CD4-positive, CD25-positive, alpha-beta regulatory T cell (primary cell): ENCODE results near the gene TCP10L. TPM values are rescaled to one million over a fixed set of nuclear protein-coding genes. Genes with fewer than 3 reads are reported as not detected.
A peak's percentile ranks its signal among the peaks of the same experiment; 100 is the strongest.
"Not testable (repeated sequence)": the region's sequence is repeated elsewhere in the genome, so short reads cannot be mapped to it uniquely, and the experiment has no call there.

Experiments
- ATAC-seq, 2 donors: fragments of 150-1000 bp; cut with Tn5 transposase; one replicate each; pipeline ENCODE4 v1.10.0; 2021; ENCODE audit warnings: low read depth in 2 of 2, moderate number of reproducible peaks in 2 of 2, moderate library complexity in 1 of 2
- DNase-seq, 3 donors: peaks; one replicate each; pipeline versions ENCODE4 v3.0.0 to v3.0.0-alpha.2; 2012 to 2022; ENCODE audit warnings: mixed read lengths in 1 of 3
- H3K27ac ChIP-seq: one replicate; pipeline ENCODE4 v1.7.0; 2013; ENCODE audit warnings: mild to moderate bottlenecking, low read length; ENCODE audit not compliant: insufficient read depth, poor library complexity, severe bottlenecking
- H3K27me3 ChIP-seq: one replicate; pipeline ENCODE4 v1.7.0; 2013; ENCODE audit warnings: low read length; ENCODE audit not compliant: control insufficient read depth, insufficient read depth
- H3K36me3 ChIP-seq: one replicate; pipeline ENCODE4 v1.7.0; 2013; ENCODE audit warnings: mild to moderate bottlenecking, low read length, moderate library complexity; ENCODE audit not compliant: control insufficient read depth, insufficient read depth
- H3K4me1 ChIP-seq: 2 replicates; pipeline ENCODE4 v1.7.0; 2013; ENCODE audit warnings: mild to moderate bottlenecking, low read length; ENCODE audit not compliant: insufficient read depth, control insufficient read depth, poor library complexity, severe bottlenecking
- H3K4me3 ChIP-seq: one replicate; pipeline ENCODE4 v1.7.0; 2013; ENCODE audit warnings: low read depth, mild to moderate bottlenecking, low read length, moderate library complexity
- H3K9me3 ChIP-seq, 2 experiments: 1 replicate in 1 of 2; 2 replicates in 1 of 2; pipeline ENCODE4 v1.7.0; 2013; ENCODE audit warnings: low read length in 2 of 2, mild to moderate bottlenecking in 1 of 2, moderate library complexity in 1 of 2; ENCODE audit not compliant: control insufficient read depth in 2 of 2
- H3K27ac Mint-ChIP-seq, 3 donors: one replicate each; pipeline ENCODE4 v1.8.0; 2020 to 2022; ENCODE audit warnings: mild to moderate bottlenecking in 3 of 3, mixed read lengths in 3 of 3, moderate library complexity in 2 of 3
- H3K27me3 Mint-ChIP-seq: one replicate; pipeline ENCODE4 v1.8.0; 2022; ENCODE audit warnings: mild to moderate bottlenecking, mixed read lengths
- H3K36me3 Mint-ChIP-seq: one replicate; pipeline ENCODE4 v1.8.0; 2020; ENCODE audit warnings: mixed read lengths
- H3K4me1 Mint-ChIP-seq, 4 donors: one replicate each; pipeline ENCODE4 v1.8.0; 2020 to 2022; ENCODE audit warnings: mixed read lengths in 4 of 4, mild to moderate bottlenecking in 1 of 4
- H3K4me3 Mint-ChIP-seq, 4 donors: one replicate each; pipeline ENCODE4 v1.8.0; 2020 to 2022; ENCODE audit warnings: mild to moderate bottlenecking in 4 of 4, mixed read lengths in 4 of 4, moderate library complexity in 3 of 4
- H3K9me3 Mint-ChIP-seq, 7 donors: one replicate each; pipeline ENCODE4 v1.8.0; 2020 to 2022; ENCODE audit warnings: mixed read lengths in 7 of 7, mild to moderate bottlenecking in 3 of 7, moderate library complexity in 2 of 7
- polyA plus RNA-seq, 4 donors: library from polyadenylated mRNA; unstranded; fragments of 300-500 nt; fragmentation: Illumina TruSeq; gene quantifications; one replicate each; pipeline ENCODE4 v1.2.3, GENCODE V29; 2021
- total RNA-seq: library from RNA; stranded (reverse); gene quantifications from one replicate; pipeline ENCODE4 v1.2.3, GENCODE V29; 2022

Gene TCP10L
- total and polyA plus RNA-seq, 5 donors from 2014 or later, result 0.27 to 1.1 (median 0.39) TPM

DNA sequence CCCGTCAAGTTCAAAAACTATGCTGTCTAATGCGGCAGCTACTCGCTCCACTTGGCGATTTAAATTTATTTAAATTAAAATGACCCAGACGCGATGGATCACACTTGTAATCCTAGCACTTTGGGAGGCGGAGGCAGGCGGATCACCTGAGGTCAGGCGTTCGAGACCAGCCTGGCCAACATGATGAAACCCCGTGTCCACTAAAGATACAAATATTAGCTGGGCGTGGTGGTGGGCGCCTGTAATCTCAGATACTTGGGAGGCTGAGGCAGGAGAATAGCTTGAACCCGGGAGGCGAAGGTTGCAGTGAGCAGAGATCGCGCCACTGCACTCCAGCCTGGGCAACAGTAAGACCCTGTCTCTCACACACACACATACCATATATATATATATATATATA is 25.6 kb upstream of the TCP10L start:
- ATAC-seq, H3K4me3 ChIP-seq, H3K27me3 ChIP-seq, H3K27ac Mint-ChIP-seq, H3K9me3 ChIP-seq, H3K9me3 Mint-ChIP-seq, DNase-seq, H3K27ac ChIP-seq, H3K27me3 Mint-ChIP-seq: not testable (repeated sequence)
- Mint-ChIP-seq H3K36me3 (peaks cover 20% of the 10 kb centered on the region), H3K4me1 (peaks cover 10 to 35% (median 22%) of the 10 kb centered on the region in 4 donors), H3K4me3 (peak overlapping the region in 3 of 4 donors; percentile 33 to 100 (median 46))
- H3K36me3 ChIP-seq, result peaks cover 29% of the 10 kb centered on the region
- H3K4me1 ChIP-seq, result peaks cover 29% of the 10 kb centered on the region

DNA sequence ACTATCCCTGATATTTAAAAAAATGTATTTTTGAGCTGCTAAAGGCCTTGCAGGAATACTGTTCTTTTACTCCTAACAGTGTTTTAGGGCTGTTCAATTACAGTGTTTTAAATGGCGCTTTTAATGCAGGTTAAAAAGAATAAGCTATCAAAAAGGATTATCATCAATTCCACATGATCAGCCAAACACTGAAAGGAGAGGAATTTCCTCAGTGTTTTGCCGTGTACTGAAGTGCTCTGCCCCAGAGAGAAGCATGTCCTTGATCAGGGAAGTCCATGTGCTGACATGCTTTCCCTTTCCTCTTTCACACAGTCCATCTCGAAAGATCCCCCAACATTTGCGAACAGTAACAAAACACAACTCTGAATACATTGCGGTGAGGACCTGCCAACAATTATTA is 23.5 kb upstream of the TCP10L start:
- Histone ChIP-seq H3K27me3 (no peaks in the 10 kb centered on the region), H3K4me1 (peaks cover 29% of the 10 kb centered on the region), H3K27ac (no peak overlapping the region), H3K9me3 (no peaks in the 10 kb centered on the region), H3K36me3 (peaks cover 49% of the 10 kb centered on the region), H3K4me3 (no peak overlapping the region)
- Mint-ChIP-seq H3K27me3 (peaks cover 4% of the 10 kb centered on the region), H3K9me3 (no peaks in the 10 kb centered on the region), H3K36me3 (peaks cover 36% of the 10 kb centered on the region), H3K4me1 (peaks cover 10 to 37% (median 25%) of the 10 kb centered on the region in 4 donors), H3K4me3 (peak overlapping the region in 3 of 4 donors; percentile 22 to 70 (median 64)), H3K27ac (no peak overlapping the region)
- ATAC-seq (no peak), DNase-seq (no peak)

- Histone ChIP-seq H3K4me3 (no peak overlapping the region), H3K36me3 (peaks cover 70% of the 10 kb centered on the region), H3K4me1 (peaks cover 5% of the 10 kb centered on the region), H3K27me3 (no peaks in the 10 kb centered on the region), H3K9me3 (no peaks in the 10 kb centered on the region), H3K27ac (no peak overlapping the region)
- Mint-ChIP-seq H3K27ac (no peak overlapping the region), H3K4me3 (peak overlapping the region in 1 of 4 donors; percentile 72), H3K4me1 (peaks cover 12 to 20% (median 19%) of the 10 kb centered on the region in 4 donors), H3K27me3 (no peaks in the 10 kb centered on the region), H3K36me3 (peaks cover 56% of the 10 kb centered on the region), H3K9me3 (no peaks in the 10 kb centered on the region)
- ATAC-seq (no peak), DNase-seq (no peak)
These were observed 20.1 kb upstream of the TCP10L start for GRCh38 chr21:32605469-32605868.

DNA sequence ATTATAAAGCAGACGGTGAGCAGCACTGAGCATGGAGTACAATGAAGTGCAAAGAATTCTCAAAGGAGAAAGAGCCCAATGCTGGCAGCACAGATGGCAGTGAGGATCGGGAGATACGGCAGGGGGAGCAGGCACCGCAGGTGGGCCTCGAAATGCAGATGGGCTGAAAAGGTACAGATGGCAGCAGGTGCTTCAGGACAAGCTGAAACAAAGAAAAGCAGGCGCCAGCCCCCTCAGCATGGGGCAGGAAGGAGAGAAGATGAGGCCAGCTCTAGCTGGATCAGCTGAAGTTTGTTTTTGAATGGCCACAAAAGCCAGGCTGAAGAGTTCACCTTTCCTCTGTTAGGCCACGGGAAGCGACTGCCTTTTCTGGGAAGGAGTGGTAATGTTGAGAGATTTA is 19.1 kb upstream of the TCP10L start:
- Histone ChIP-seq H3K27me3 (no peaks in the 10 kb centered on the region), H3K27ac (no peak overlapping the region), H3K4me1 (no peaks in the 10 kb centered on the region), H3K9me3 (no peaks in the 10 kb centered on the region), H3K36me3 (peaks cover 75% of the 10 kb centered on the region), H3K4me3 (no peak overlapping the region)
- peaks cover 53% of the 10 kb centered on the region for H3K36me3 Mint-ChIP-seq
- H3K27ac Mint-ChIP-seq, result no peak overlapping the region
- H3K4me3 Mint-ChIP-seq, result no peak overlapping the region
- H3K4me1 Mint-ChIP-seq, result peaks cover 10 to 16% (median 11%) of the 10 kb centered on the region in 4 donors
- H3K27me3 Mint-ChIP-seq, result no peaks in the 10 kb centered on the region
- DNase-seq (no peak), ATAC-seq (no peak)
- no peaks in the 10 kb centered on the region for H3K9me3 Mint-ChIP-seq

DNA sequence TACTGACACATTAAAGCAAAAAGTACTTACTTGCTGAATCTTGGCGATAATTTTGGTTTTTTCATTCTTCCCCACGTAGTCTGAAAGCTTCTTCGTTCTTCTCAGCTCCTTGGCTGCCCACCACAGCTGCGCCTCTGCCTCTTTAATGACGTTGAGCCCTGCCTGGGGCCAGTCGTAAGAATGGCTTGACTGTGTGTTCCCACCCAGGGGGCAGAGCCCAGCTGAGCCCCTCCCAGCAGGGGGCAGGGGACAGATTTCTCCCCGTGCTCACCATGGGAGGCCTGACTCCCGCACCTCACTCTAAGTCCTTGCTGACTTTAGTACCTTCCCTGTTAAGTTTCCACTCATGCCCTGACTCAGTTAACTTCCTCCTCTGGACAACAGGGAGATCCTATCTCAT is 17.8 kb upstream of the TCP10L start:
- no peak overlapping the region for H3K4me3 ChIP-seq
- no peaks in the 10 kb centered on the region for H3K27me3 Mint-ChIP-seq
- no peaks in the 10 kb centered on the region for H3K27me3 ChIP-seq
- H3K4me1 Mint-ChIP-seq, result peaks cover 5 to 16% (median 5%) of the 10 kb centered on the region in 4 donors
- no peaks in the 10 kb centered on the region for H3K9me3 ChIP-seq
- no peaks in the 10 kb centered on the region for H3K4me1 ChIP-seq
- DNase-seq, result no peak
- H3K9me3 Mint-ChIP-seq, result no peaks in the 10 kb centered on the region
- peaks cover 72% of the 10 kb centered on the region for H3K36me3 ChIP-seq
- ATAC-seq, result no peak
- no peak overlapping the region for H3K27ac ChIP-seq
- H3K4me3 Mint-ChIP-seq, result no peak overlapping the region
- peaks cover 46% of the 10 kb centered on the region for H3K36me3 Mint-ChIP-seq
- no peak overlapping the region for H3K27ac Mint-ChIP-seq

DNA sequence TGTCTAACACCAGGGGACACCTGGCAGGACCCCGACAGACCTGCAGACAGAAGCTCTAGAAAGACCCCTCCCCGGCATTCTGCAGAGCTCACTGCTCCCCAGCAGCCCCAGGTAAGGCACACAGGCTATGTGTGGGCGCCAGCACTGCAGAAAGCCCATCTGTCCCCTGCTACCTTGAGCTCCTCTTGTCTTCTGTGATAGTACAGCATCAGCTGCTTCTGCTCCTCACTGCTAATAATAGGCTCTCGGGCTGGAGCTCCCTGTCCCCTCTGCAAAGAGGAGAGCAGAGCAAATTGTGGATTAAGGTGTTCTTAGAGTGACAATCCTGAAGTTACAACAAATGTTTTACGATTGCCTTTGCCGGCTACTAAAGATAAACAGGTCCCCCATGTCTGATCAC is 16.8 kb upstream of the TCP10L start:
- peaks cover 66% of the 10 kb centered on the region for H3K36me3 ChIP-seq
- DNase-seq (no peak), ATAC-seq (no peak)
- Mint-ChIP-seq H3K27ac (no peak overlapping the region), H3K27me3 (no peaks in the 10 kb centered on the region), H3K9me3 (no peaks in the 10 kb centered on the region), H3K4me3 (no peak overlapping the region), H3K4me1 (peaks cover 2 to 16% (median 4%) of the 10 kb centered on the region in 4 donors), H3K36me3 (peaks cover 43% of the 10 kb centered on the region)
- no peak overlapping the region for H3K27ac ChIP-seq
- no peaks in the 10 kb centered on the region for H3K27me3 ChIP-seq
- H3K4me1 ChIP-seq, result no peaks in the 10 kb centered on the region
- no peaks in the 10 kb centered on the region for H3K9me3 ChIP-seq
- no peak overlapping the region for H3K4me3 ChIP-seq

DNA sequence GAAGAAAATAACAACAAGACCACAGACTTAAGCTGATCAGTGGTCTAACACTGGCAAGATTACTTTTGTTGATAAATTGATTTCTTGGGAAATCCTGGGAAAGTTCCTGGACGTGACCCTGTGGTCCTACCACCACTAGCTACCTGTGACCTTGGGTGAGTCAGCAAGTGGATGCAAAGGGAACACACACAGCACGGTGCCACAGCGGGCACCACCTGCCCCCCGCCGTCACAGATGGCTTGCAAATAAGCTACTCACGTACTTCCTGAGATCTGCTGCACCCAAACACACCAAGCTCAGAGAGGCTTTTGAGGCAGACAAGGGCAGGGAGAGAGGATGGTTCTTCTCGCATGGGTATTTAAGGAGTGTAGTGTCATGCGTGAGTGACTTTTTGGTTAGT is 14.2 kb upstream of the TCP10L start:
- Histone ChIP-seq H3K4me1 (no peaks in the 10 kb centered on the region), H3K27ac (no peak overlapping the region), H3K4me3 (no peak overlapping the region), H3K9me3 (no peaks in the 10 kb centered on the region), H3K36me3 (peaks cover 41% of the 10 kb centered on the region), H3K27me3 (no peaks in the 10 kb centered on the region)
- ATAC-seq (no peak), DNase-seq (no peak)
- Mint-ChIP-seq H3K4me3 (no peak overlapping the region), H3K27ac (no peak overlapping the region), H3K27me3 (no peaks in the 10 kb centered on the region), H3K36me3 (peaks cover 32% of the 10 kb centered on the region), H3K4me1 (peaks cover 2 to 5% (median 4%) of the 10 kb centered on the region in 4 donors), H3K9me3 (no peaks in the 10 kb centered on the region)

DNA sequence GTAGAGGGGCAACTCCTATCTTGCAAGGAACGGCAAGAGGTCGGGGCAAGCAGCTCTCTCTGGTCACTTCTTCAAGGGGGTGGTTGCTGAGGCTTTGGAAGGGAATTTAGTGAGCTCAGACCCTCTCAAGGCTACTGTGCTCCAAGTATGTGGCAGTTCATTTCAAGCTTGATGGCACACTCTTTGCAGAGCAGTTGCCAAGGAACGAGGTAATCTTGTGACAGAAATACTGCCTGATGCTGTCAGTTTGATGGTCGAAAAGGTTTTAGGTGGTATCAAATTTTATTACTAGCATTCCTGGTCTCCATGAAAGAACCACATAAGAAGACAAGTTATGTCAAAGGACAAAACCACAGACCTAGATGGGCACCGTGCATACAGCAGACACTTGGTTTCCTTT is 13.8 kb upstream of the TCP10L start:
- H3K9me3 Mint-ChIP-seq, result no peaks in the 10 kb centered on the region
- no peaks in the 10 kb centered on the region for H3K27me3 Mint-ChIP-seq
- H3K27ac Mint-ChIP-seq, result no peak overlapping the region
- no peaks in the 10 kb centered on the region for H3K27me3 ChIP-seq
- no peak overlapping the region for H3K4me3 Mint-ChIP-seq
- H3K36me3 Mint-ChIP-seq, result peaks cover 27% of the 10 kb centered on the region
- no peaks in the 10 kb centered on the region for H3K9me3 ChIP-seq
- no peak for ATAC-seq
- H3K27ac ChIP-seq, result no peak overlapping the region
- peaks cover 37% of the 10 kb centered on the region for H3K36me3 ChIP-seq
- DNase-seq, result no peak
- H3K4me3 ChIP-seq, result no peak overlapping the region
- no peaks in the 10 kb centered on the region for H3K4me1 ChIP-seq
- H3K4me1 Mint-ChIP-seq, result peaks cover 2 to 5% (median 4%) of the 10 kb centered on the region in 4 donors
